Measurements from ENCODE around the gene DPP10.
A peak's percentile ranks its signal among the peaks of the same experiment; 100 is the strongest.

DNA sequence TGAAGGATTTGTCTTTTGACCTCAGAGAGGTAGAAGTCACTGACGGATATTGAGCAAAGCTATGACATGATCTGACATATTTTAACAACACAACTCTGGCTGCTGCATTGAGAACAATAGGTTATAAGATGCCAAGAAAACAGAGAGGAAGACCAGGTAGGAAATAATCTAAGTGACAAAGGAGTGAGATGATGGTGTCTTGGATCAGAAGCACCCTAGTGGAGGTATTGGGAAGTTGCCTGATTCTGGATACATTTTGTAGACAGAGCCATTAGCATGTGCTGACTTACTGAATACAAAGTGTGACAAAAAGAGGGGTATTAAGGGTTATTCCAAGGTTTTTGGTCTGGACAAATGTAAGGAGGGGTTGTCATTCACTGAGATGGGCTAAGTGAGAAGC is 1438.1 kb downstream of the DPP10 start:
- TF ChIP-seq, protein P1, sequence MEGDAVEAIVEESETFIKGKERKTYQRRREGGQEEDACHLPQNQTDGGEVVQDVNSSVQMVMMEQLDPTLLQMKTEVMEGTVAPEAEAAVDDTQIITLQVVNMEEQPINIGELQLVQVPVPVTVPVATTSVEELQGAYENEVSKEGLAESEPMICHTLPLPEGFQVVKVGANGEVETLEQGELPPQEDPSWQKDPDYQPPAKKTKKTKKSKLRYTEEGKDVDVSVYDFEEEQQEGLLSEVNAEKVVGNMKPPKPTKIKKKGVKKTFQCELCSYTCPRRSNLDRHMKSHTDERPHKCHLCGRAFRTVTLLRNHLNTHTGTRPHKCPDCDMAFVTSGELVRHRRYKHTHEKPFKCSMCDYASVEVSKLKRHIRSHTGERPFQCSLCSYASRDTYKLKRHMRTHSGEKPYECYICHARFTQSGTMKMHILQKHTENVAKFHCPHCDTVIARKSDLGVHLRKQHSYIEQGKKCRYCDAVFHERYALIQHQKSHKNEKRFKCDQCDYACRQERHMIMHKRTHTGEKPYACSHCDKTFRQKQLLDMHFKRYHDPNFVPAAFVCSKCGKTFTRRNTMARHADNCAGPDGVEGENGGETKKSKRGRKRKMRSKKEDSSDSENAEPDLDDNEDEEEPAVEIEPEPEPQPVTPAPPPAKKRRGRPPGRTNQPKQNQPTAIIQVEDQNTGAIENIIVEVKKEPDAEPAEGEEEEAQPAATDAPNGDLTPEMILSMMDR (IDR thresholded peaks at IDR 0.05), result peak in 1 of 6 experiments; percentile 2
- TF ChIP-seq POLR2A (IDR thresholded peaks at IDR 0.05), result no peak
